Measurements from ENCODE around the gene SYNGR3.
A peak's percentile ranks its signal among the peaks of the same experiment; 100 is the strongest.

Gene SYNGR3

DNA sequence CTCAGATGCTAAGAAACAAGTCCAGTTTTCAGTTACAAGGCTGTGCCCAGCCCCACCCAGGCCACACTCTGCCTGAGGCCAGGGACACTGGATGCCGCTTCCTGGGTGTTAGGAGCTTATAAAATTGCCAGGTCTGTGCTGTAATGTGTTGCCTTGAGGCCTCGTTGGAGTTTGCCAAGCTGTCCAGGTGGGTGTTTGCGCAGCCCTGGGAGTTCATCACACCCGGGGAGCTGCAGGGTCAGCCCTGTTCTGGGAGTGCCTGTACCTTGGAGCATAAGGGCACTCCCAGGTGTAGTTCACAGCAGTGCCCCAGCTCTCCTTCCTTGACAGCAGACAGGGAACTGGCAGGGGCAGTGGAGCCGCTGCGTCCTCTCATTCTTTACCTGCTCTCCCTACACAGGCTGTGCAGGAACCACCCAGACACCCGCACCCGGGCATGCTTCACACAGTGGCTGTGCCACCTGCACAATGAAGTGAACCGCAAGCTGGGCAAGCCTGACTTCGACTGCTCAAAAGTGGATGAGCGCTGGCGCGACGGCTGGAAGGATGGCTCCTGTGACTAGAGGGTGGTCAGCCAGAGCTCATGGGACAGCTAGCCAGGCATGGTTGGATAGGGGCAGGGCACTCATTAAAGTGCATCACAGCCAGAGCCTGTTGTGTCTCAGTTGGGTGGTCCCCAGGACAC is 4.2 kb upstream of the SYNGR3 start:
- no CpG with 5 or more reads among the region's 14 CpGs for WGBS (ENCODE audit: insufficient coverage, insufficient read length)
- Histone ChIP-seq H3K4me1 (ENCODE audit: control insufficient read depth, insufficient read depth, low read length) (peaks cover 6% of the 10 kb centered on the region; the same call in 1 of the 2 replicates), H3K27me3 (ENCODE audit: control insufficient read depth, insufficient read depth, low read length) (peaks cover 10% of the 10 kb centered on the region; the same call in 1 of the 2 replicates), H3K4me3 (ENCODE audit: low read length) (no peak overlapping the region), H3K9me3 (ENCODE audit: control insufficient read depth, insufficient read depth, low read length) (no peaks in the 10 kb centered on the region), H3K36me3 (ENCODE audit: control insufficient read depth, insufficient read depth, low read length) (peaks cover 9% of the 10 kb centered on the region), H3K27ac (ENCODE audit: low read length) (no peak overlapping the region)
- DNase-seq (ENCODE audit: low read depth, low spot score): no peak

DNA sequence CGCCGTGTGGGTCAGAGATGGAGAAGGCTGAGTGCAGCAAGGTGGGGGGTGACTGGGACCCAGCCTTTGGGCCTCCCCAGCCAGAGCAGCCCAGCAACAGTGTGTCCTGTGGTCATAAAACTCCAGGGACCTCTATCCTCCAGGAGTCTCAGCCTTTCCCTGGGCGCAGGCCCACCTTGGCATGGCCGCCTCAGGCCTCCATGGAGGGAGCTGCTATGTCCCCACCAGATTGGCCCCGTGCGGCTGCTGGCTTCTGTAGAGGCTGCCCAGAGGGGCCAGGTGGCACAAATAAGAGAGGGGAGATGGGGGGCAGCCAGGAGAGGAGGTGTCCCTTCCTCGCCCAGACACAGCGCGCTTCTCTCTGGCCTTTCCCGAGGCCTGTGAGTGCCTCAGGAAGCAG is 2.6 kb upstream of the SYNGR3 start:
- WGBS (ENCODE audit: insufficient coverage, insufficient read length): no CpG with 5 or more reads among the region's 10 CpGs
- Histone ChIP-seq H3K9me3 (ENCODE audit: control insufficient read depth, insufficient read depth, low read length) (no peaks in the 10 kb centered on the region), H3K4me1 (ENCODE audit: control insufficient read depth, insufficient read depth, low read length) (peaks cover 9% of the 10 kb centered on the region), H3K36me3 (ENCODE audit: control insufficient read depth, insufficient read depth, low read length) (peaks cover 9% of the 10 kb centered on the region), H3K27me3 (ENCODE audit: control insufficient read depth, insufficient read depth, low read length) (peaks cover 6% of the 10 kb centered on the region; the same call in 1 of the 2 replicates), H3K4me3 (ENCODE audit: low read length) (no peak overlapping the region), H3K27ac (ENCODE audit: low read length) (no peak overlapping the region)
- no peak for DNase-seq (ENCODE audit: low read depth, low spot score)

DNA sequence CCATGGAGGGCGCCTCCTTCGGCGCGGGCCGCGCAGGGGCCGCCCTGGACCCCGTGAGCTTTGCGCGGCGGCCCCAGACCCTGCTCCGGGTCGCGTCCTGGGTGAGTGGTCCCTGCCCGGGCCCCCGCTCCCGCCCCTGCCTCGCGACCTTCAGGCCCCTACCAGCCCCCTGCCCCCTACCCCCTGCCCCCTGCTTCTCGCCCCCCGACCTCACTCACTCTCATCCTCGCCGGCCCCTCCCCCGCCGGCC is 256 bp downstream of the SYNGR3 start:
- Histone ChIP-seq H3K9me3 (ENCODE audit: control insufficient read depth, insufficient read depth, low read length) (no peaks in the 10 kb centered on the region), H3K27me3 (ENCODE audit: control insufficient read depth, insufficient read depth, low read length) (peaks cover 2% of the 10 kb centered on the region; the same call in 1 of the 2 replicates), H3K27ac (ENCODE audit: low read length) (no peak overlapping the region), H3K4me1 (ENCODE audit: control insufficient read depth, insufficient read depth, low read length) (peaks cover 9% of the 10 kb centered on the region), H3K4me3 (ENCODE audit: low read length) (peak overlapping the region; percentile 63), H3K36me3 (ENCODE audit: control insufficient read depth, insufficient read depth, low read length) (peaks cover 9% of the 10 kb centered on the region)
- no peak for DNase-seq (ENCODE audit: low read depth, low spot score)
- WGBS (ENCODE audit: insufficient coverage, insufficient read length): no CpG with 5 or more reads among the region's 25 CpGs

DNA sequence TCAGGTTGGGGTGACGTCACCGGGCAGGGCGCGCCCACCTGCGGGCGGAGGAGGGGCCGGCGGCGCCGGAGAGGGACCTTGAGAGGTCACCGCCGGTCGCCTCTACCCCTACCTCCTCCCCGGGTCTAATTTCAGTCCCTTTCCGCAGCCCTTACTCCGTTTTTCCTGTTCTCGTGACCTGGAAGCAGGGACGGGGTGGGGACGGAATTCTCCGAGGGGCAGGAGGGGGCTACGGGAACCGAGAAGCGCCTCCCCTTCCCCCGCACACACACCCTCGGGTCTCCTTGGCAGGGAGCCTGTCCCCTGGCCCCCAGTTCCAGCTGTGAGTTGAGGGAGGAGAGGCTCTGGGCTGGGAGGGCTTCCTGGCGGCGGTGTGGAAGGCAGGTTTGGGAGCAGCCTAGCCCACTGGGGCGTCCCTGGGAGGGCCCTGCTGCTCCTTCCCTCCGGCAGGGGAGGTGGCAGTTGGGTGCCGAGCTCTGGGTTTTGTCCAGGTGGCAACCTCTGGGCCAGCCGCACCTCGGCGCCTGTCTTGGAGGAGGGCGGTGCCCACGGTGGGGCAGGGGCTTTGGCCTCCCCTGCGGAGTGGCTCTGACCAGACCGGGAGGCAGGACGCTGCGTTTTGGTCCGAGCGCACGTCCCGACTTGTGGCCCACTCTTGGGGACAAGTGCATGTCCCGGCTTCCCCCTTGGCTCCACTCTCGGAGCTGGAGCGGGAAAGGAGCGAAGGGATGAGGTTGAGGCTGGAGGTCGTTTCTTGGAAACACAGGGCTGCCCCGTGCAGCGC is 773 bp downstream of the SYNGR3 start:
- Histone ChIP-seq H3K9me3 (ENCODE audit: control insufficient read depth, insufficient read depth, low read length) (no peaks in the 10 kb centered on the region), H3K4me1 (ENCODE audit: control insufficient read depth, insufficient read depth, low read length) (peaks cover 9% of the 10 kb centered on the region), H3K27ac (ENCODE audit: low read length) (no peak overlapping the region), H3K4me3 (ENCODE audit: low read length) (peak overlapping the region; percentile 63; the same call in 1 of the 2 replicates), H3K27me3 (ENCODE audit: control insufficient read depth, insufficient read depth, low read length) (peaks cover 2% of the 10 kb centered on the region; the same call in 1 of the 2 replicates), H3K36me3 (ENCODE audit: control insufficient read depth, insufficient read depth, low read length) (peaks cover 7% of the 10 kb centered on the region)
- WGBS (ENCODE audit: insufficient coverage, insufficient read length): no CpG with 5 or more reads among the region's 50 CpGs
- DNase-seq (ENCODE audit: low read depth, low spot score): no peak

DNA sequence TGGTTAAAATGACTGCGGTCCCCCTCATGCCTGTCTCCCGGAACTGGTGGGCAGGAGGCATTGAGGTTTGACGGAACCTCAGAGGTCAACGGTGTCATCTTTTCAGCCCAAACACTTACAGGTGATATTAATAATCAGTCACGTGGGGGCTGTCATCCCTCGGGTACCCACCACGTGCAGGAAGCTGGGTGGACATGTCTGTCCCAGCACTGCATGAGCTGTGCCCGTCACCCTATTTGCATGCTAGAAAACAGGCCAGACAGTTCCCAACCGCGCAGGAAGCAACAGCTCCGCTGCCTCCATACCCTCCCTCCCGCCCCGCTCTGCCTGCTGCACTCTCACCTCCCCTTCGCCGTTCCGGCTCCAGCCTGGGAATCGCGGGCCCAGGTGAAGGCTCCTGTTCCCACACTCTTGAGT is 1.4 kb downstream of the SYNGR3 start:
- Histone ChIP-seq H3K27ac (ENCODE audit: low read length) (no peak overlapping the region), H3K27me3 (ENCODE audit: control insufficient read depth, insufficient read depth, low read length) (peaks cover 2% of the 10 kb centered on the region; the same call in 1 of the 2 replicates), H3K36me3 (ENCODE audit: control insufficient read depth, insufficient read depth, low read length) (peaks cover 2% of the 10 kb centered on the region), H3K4me3 (ENCODE audit: low read length) (no peak overlapping the region; the same call in 1 of the 2 replicates), H3K4me1 (ENCODE audit: control insufficient read depth, insufficient read depth, low read length) (peaks cover 9% of the 10 kb centered on the region), H3K9me3 (ENCODE audit: control insufficient read depth, insufficient read depth, low read length) (no peaks in the 10 kb centered on the region)
- no CpG with 5 or more reads among the region's 18 CpGs for WGBS (ENCODE audit: insufficient coverage, insufficient read length)
- DNase-seq (ENCODE audit: low read depth, low spot score): no peak

DNA sequence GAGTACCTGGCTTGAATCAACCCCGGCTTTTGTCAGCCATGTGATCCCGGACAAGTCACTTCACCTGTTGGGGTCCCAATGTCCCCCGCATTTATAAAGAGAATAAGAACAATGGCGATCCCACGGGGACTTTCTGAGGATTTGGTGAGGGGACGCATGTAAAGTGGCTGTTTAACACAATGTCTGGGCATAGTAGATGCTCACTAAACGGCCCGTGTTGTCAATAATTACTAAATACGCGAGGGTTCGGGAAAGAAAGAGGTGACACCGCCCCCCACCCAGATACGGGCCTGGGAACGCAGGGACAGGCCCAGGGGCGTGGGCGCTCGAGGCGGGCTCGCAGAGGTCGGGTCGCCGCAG is 1.8 kb downstream of the SYNGR3 start:
- Histone ChIP-seq H3K9me3 (ENCODE audit: control insufficient read depth, insufficient read depth, low read length) (no peaks in the 10 kb centered on the region), H3K27ac (ENCODE audit: low read length) (no peak overlapping the region), H3K4me3 (ENCODE audit: low read length) (peak overlapping the region; percentile 18; the same call in 1 of the 2 replicates), H3K27me3 (ENCODE audit: control insufficient read depth, insufficient read depth, low read length) (peaks cover 2% of the 10 kb centered on the region; the same call in 1 of the 2 replicates), H3K36me3 (ENCODE audit: control insufficient read depth, insufficient read depth, low read length) (no peaks in the 10 kb centered on the region; the same call in 1 of the 2 replicates), H3K4me1 (ENCODE audit: control insufficient read depth, insufficient read depth, low read length) (peaks cover 9% of the 10 kb centered on the region)
- WGBS (ENCODE audit: insufficient coverage, insufficient read length): no CpG with 5 or more reads among the region's 22 CpGs
- DNase-seq (ENCODE audit: low read depth, low spot score): no peak

DNA sequence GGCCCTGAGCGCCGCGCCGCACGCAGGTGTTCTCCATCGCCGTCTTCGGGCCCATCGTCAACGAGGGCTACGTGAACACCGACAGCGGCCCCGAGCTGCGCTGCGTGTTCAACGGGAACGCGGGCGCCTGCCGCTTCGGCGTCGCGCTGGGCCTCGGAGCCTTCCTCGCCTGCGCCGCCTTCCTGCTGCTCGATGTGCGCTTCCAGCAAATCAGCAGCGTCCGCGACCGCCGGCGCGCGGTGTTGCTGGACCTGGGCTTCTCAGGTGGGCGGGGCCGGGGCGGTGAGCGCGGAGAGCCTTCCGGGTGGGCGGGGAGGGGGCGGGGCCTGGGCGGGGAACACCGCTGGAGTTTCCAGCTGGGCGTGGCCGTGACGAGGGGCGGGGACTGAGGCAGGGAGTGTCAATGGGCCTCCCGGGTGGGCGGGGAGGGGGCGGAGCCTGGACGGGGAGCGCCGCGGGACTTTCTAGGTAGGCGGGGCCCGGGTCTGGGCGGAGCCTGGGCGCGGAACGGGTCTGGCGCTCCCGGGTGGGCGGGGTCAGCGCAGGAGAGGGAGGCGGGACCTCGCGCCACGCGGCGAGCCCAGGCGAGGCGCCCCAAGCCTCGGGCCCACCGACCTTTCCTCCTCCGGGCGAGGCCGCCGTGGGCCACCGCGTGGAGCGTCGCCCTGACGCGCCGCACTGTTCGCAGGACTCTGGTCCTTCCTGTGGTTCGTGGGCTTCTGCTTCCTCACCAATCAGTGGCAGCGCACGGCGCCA is 2.4 kb downstream of the SYNGR3 start:
- Histone ChIP-seq H3K4me1 (ENCODE audit: control insufficient read depth, insufficient read depth, low read length) (peaks cover 9% of the 10 kb centered on the region), H3K4me3 (ENCODE audit: low read length) (peak overlapping the region; percentile 35; the same call in 1 of the 2 replicates)
- WGBS (ENCODE audit: insufficient coverage, insufficient read length): no CpG with 5 or more reads among the region's 96 CpGs

DNA sequence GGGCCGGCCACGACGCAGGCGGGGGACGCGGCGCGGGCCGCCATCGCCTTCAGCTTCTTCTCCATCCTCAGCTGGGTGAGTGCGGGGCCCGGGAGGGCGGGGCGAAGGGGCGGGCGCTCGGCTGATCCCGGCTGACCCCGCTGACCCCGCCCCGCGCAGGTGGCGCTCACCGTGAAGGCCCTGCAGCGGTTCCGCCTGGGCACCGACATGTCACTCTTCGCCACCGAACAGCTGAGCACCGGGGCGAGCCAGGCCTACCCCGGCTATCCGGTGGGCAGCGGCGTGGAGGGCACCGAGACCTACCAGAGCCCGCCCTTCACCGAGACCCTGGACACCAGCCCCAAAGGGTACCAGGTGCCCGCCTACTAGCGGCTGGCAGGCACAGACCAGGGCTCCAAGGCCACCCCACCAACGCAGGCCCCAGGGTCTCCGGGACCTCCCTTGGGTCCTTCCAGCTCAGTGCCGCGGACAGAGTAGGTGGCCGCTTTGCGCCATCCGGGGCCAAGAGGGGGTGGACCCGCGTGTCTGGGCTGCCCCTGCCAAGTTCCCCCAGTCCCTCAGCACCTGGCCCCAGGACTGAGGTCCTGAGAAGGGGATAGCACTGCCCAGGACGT is 3.0 kb downstream of the SYNGR3 start:
- DNase-seq (ENCODE audit: low read depth, low spot score): no peak
- peaks cover 9% of the 10 kb centered on the region for H3K4me1 ChIP-seq (ENCODE audit: control insufficient read depth, insufficient read depth, low read length)
- H3K9me3 ChIP-seq (ENCODE audit: control insufficient read depth, insufficient read depth, low read length): no peaks in the 10 kb centered on the region
- peak overlapping the region; percentile 35; the same call in 1 of the 2 replicates for H3K4me3 ChIP-seq (ENCODE audit: low read length)
- H3K27ac ChIP-seq (ENCODE audit: low read length): no peak overlapping the region
- WGBS (ENCODE audit: insufficient coverage, insufficient read length): no CpG with 5 or more reads among the region's 50 CpGs
- H3K27me3 ChIP-seq (ENCODE audit: control insufficient read depth, insufficient read depth, low read length): peaks cover 2% of the 10 kb centered on the region; the same call in 1 of the 2 replicates
- peaks cover under 1% of the 10 kb centered on the region for H3K36me3 ChIP-seq (ENCODE audit: control insufficient read depth, insufficient read depth, low read length)

More for the DNA sequence above, 2.4 kb downstream of the SYNGR3 start:
- Histone ChIP-seq H3K9me3 (ENCODE audit: control insufficient read depth, insufficient read depth, low read length) (no peaks in the 10 kb centered on the region), H3K36me3 (ENCODE audit: control insufficient read depth, insufficient read depth, low read length) (no peaks in the 10 kb centered on the region; the same call in 1 of the 2 replicates), H3K27me3 (ENCODE audit: control insufficient read depth, insufficient read depth, low read length) (peaks cover 2% of the 10 kb centered on the region; the same call in 1 of the 2 replicates), H3K27ac (ENCODE audit: low read length) (no peak overlapping the region)
- DNase-seq (ENCODE audit: low read depth, low spot score): no peak

DNA sequence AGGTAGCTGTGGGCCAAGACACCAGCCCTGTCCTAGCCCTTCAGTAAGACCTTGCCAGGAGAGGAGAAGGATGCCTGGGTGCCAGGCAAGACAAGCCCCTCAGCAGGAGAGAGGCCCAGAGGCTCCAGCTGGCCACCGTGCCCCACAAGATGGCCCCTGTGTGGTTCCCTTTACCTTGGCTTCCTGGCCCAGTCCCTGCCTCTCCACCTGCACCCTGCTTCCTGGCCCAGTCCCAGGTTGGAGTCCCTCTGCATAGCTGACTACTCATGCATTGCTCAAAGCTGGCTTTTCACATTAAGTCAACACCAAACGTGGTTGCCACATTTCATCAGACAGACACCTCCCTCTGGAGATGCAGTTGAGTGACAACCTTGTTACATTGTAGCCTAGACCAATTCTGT is 4.0 kb downstream of the SYNGR3 start:
- peaks cover 9% of the 10 kb centered on the region for H3K4me1 ChIP-seq (ENCODE audit: control insufficient read depth, insufficient read depth, low read length)
- H3K27ac ChIP-seq (ENCODE audit: low read length): no peak overlapping the region
- H3K36me3 ChIP-seq (ENCODE audit: control insufficient read depth, insufficient read depth, low read length): peaks cover 7% of the 10 kb centered on the region
- DNase-seq (ENCODE audit: low read depth, low spot score): no peak
- no CpG with 5 or more reads among the region's 2 CpGs for WGBS (ENCODE audit: insufficient coverage, insufficient read length)
- H3K27me3 ChIP-seq (ENCODE audit: control insufficient read depth, insufficient read depth, low read length): peaks cover 2% of the 10 kb centered on the region; the same call in 1 of the 2 replicates
- no peaks in the 10 kb centered on the region for H3K9me3 ChIP-seq (ENCODE audit: control insufficient read depth, insufficient read depth, low read length)
- no peak overlapping the region for H3K4me3 ChIP-seq (ENCODE audit: low read length)
